Measurements from ENCODE around the gene LRCH4. TPM values are rescaled to one million over a fixed set of nuclear protein-coding genes. Genes with fewer than 3 reads are reported as not detected.

The LRCH4 gene
- total and polyA plus RNA-seq, 3 donors from 2014 or later = 159 to 378 (median 314) TPM

DNA sequence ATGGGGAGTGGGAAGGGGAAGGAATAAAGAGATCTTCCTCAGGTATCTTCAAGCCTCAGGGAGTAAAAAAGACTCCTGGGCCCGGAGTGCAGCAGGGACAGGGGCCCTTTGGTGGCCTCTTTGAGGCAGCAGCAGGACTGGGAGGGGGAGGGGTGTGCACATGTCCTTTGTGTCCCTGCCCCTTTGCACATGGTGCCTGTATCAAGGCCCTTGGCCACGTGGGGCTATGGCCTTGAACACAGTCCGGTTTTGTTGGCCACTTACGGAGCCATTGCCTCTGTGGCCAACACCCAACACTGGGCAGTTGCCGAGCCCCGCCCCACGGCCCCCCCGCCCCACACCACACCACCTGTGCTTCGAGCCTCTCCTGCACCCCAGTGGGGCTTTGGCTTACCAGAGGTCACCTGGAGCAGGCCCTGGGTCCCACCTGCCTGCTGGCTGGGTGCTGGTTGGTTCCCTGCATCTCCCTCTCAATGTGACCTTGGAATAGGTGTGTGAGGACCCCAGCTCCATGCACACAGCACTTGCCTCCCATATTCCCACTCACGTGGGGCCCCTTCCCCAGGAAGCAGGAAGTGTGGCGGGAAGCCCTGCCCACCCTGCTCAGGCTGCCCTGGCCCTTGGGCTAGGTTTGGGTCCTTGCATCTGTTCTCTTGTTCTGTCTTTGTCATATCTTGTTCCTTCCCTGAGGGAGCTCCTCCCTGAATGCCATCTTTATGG is 17.6 kb downstream of the LRCH4 start:
- peaks cover 41% of the 10 kb centered on the region for H3K4me1 ChIP-seq
- H3K27ac ChIP-seq = peak overlapping the region in 1 of 2 donors; percentile 83
- intact Hi-C loops (cut with DNase I; ENCODE audit: low total_unique reads) = loop anchor here (5.0 kb wide), 1 partner anchor 124 kb away; the partner anchor contains the start of gene GIGYF1
- WGBS, 2 donors = 63 to 66% methylated on average over 5 to 11 of the region's 11 CpGs
- no peak overlapping the region for H3K4me3 ChIP-seq
- peak; percentile 78 for DNase-seq
- H3K36me3 ChIP-seq (ENCODE audit: low read depth, missing control alignments) = no peaks in the 10 kb centered on the region
- no peaks in the 10 kb centered on the region for H3K27me3 ChIP-seq
- H3K9me3 ChIP-seq = no peaks in the 10 kb centered on the region
- TF ChIP-seq CTCF (IDR thresholded peaks at IDR 0.05) = no peak

DNA sequence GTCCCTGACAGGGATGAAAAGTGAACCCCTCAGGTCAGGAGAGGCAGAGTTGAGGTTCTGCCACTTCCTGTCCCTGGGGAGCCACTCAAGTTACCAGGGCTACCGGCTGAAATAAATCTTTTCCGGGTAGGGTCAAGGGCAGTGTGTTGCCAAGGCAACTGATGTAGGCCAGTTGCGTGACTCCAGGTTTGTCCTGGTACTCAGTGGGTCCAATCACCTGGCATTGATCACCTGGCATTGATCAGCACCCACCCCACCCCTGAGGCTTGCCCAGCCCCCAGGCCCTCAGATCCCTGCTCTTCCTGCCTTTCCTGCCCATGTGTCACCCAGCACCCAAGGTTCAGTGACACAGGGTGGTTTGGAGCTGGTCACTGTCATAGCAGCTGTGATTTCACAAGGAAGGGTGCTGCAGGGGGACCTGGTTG is 18.2 kb downstream of the LRCH4 start:
- Histone ChIP-seq H3K27me3 (no peaks in the 10 kb centered on the region), H3K4me3 (no peak overlapping the region), H3K9me3 (no peaks in the 10 kb centered on the region), H3K4me1 (peaks cover 41% of the 10 kb centered on the region), H3K36me3 (ENCODE audit: low read depth, missing control alignments) (no peaks in the 10 kb centered on the region), H3K27ac (peak overlapping the region; percentile 46 to 83)
- TF ChIP-seq CTCF (IDR thresholded peaks at IDR 0.05) = no peak
- TF ChIP-seq POLR2A (IDR thresholded peaks at IDR 0.05) = no peak
- intact Hi-C loops (cut with DNase I; ENCODE audit: low total_unique reads) = loop anchor here (5.0 kb wide), 1 partner anchor 125 kb away; the partner anchor contains the start of gene GIGYF1
- WGBS, 2 donors = 27 to 47% methylated on average over 3 of the region's 3 CpGs
- DNase-seq = no peak

DNA sequence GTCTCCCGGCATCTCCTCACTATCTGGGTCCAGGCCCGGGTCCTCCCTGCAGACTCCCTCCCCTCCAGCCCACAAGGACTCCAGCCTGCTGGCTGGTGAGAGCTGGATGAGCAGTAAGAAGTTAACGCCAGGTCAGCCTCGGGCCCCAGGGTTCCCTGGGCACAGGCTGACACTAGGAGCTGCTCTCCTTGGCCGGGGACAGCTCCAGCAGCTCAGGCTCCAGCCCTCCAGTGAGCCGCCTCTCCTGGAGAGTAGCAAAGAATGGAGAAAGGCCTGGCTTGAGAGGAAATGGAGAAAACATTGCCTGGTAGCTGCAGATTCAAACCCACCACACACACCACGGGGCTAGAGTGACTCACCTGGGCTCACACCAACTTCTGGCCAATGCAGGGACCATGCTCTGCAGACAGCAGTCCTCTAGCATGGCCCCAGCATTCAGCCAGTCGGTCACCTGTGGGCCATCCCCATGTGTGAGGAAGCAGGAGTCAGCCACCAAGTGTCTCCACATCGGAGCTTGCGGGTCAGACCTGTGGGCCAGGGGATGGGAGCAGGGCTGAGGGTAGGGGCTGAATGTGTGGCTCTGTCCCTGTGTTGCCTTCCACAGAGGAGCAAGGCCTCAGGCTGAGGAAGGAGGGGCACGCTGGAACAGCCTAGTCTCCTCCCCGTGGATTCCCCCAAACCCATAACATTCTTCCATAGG is 18.7 kb downstream of the LRCH4 start:
- TF ChIP-seq CTCF (IDR thresholded peaks at IDR 0.05) = no peak
- TF ChIP-seq POLR2A (IDR thresholded peaks at IDR 0.05) = no peak
- H3K36me3 ChIP-seq (ENCODE audit: low read depth, missing control alignments) = no peaks in the 10 kb centered on the region
- 39 to 57% methylated on average over 7 to 12 of the region's 12 CpGs for WGBS, 2 donors
- peaks cover 41% of the 10 kb centered on the region for H3K4me1 ChIP-seq
- no peaks in the 10 kb centered on the region for H3K9me3 ChIP-seq
- intact Hi-C loops (cut with DNase I; ENCODE audit: low total_unique reads) = loop anchor here (5.0 kb wide), 1 partner anchor 125 kb away; the partner anchor contains the start of gene GIGYF1
- peak overlapping the region; percentile 46 to 83 for H3K27ac ChIP-seq
- no peak for DNase-seq
- H3K4me3 ChIP-seq = no peak overlapping the region
- no peaks in the 10 kb centered on the region for H3K27me3 ChIP-seq

DNA sequence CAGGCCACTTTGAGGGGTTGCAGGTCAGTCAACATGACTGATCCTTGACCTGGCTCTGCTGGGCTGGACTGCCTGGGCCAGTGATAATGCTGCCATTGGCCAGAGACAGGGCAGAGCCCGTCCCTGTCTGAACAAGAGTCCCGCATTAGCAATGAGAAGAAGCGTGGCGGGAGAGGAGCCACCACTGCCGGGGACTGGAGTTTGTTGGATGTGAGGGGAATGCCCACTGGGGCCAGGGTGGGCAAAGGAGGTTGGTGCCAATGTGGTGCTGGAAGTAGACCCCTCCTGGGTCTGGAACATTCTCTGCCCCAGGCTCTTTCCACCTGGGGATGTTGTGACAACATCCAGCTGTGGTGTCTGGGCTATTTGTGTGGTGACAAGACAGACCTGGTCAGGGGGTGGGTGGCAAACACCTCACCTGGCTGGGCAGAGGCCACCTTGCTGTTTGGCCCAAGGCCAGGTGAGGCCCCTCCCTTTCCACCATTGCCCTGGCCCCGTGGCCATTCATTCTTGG is 19.9 kb downstream of the LRCH4 start:
- peaks cover 41% of the 10 kb centered on the region for H3K4me1 ChIP-seq
- peak overlapping the region in 1 of 2 donors; percentile 46 for H3K27ac ChIP-seq
- intact Hi-C loops (cut with DNase I; ENCODE audit: low total_unique reads) = loop anchor here (5.0 kb wide), 1 partner anchor 126 kb away; the partner anchor contains the start of gene GIGYF1
- WGBS, 2 donors = 85 to 93% methylated on average over 5 to 6 of the region's 6 CpGs
- TF ChIP-seq POLR2A (IDR thresholded peaks at IDR 0.05) = no peak
- no peak for TF ChIP-seq CTCF (IDR thresholded peaks at IDR 0.05)
- DNase-seq = no peak
- no peaks in the 10 kb centered on the region for H3K27me3 ChIP-seq
- no peak overlapping the region for H3K4me3 ChIP-seq
- H3K9me3 ChIP-seq = no peaks in the 10 kb centered on the region
- no peaks in the 10 kb centered on the region for H3K36me3 ChIP-seq (ENCODE audit: low read depth, missing control alignments)

Measured in testis (tissue), 3 donors.